Thyroid gland (tissue), 4 donors: ENCODE data around the gene LRRC56.

ENCODE experiments used
- CTCF ChIP-seq, 6 experiments: fragments of 200-600 bp in 3 of 6; fragments of 450-650 bp in 3 of 6; sonication (generic) in 3 of 6; IDR thresholded peaks; one replicate each; pipeline ENCODE4 v1.5.1; 2016 to 2019; ENCODE audit warnings: antibody characterized with exemption in 6 of 6, mild to moderate bottlenecking in 2 of 6, inconsistent platforms in 1 of 6, moderate library complexity in 1 of 6
- POLR2A ChIP-seq, 2 donors: fragments of 450-650 bp; IDR thresholded peaks; one replicate each; pipeline ENCODE4 v1.6.1; 2017; ENCODE audit warnings: antibody characterized with exemption in 2 of 2, mild to moderate bottlenecking in 2 of 2, moderate library complexity in 1 of 2

GRCh38 chr11:589798-590197 lies 52.5 kb downstream of the LRRC56 start:
- TF ChIP-seq CTCF (IDR thresholded peaks at IDR 0.05) (no peak), POLR2A (IDR thresholded peaks at IDR 0.05) (no peak)
